NCI-H2081 (cell line): ENCODE measurements around the gene FTO.

Experiments used
- DNase-seq, 2 experiments: peaks; one replicate each; lab custom pipeline; 2025; lab: John Stamatoyannopoulos, UW

Gene FTO

GRCh38 chr16:54086791-54087190 is 382.8 kb downstream of the FTO start:
- no peak for DNase-seq

DNA sequence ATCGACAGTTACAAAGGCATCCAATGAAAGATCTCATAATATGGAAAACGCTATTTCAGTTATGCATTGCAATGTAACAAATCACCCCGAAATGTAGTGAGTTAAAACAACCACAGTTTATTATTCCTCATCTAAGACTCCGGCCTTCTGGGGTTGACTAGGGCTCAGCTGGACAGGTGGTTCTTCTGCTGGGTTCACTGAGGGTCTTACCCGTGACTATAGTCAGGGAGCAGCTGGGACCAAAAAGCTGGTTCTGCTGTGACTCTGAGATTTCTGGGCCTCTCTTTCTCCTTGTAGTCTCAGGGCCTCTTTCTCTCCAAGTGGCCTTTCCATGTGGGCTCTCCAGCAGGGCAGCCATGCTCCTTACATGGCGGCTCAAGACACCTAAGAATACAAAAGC is 386.6 kb downstream of the FTO start:
- DNase-seq = no peak

DNA sequence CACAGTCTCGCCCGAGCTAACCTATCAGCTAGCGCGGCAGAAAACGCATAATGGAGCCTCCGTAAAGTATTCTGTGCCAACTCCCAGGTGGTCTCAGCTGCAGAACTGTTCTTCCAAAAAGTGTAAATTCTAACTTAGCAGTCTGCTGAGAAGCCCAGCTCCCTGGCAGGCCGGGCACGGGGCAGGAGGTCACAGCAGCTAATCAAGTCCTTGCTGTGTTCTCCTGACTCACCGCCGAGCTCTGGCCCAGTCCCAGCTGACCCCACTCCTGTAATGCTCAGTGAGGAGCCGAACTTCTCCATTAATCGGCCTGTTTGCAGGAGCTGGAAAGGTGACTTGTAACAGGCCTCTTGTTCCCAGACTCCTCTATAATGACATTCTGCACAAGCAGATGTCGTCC is 389.3 kb downstream of the FTO start:
- no peak for DNase-seq

GRCh38 chr16:54094641-54095040 is 390.7 kb downstream of the FTO start:
- no peak for DNase-seq

GRCh38 chr16:54096607-54097006 is 392.7 kb downstream of the FTO start:
- no peak for DNase-seq

- no peak for DNase-seq
These were observed 393.8 kb downstream of the FTO start for GRCh38 chr16:54097774-54098173.

GRCh38 chr16:54098247-54098646 is 394.3 kb downstream of the FTO start:
- no peak for DNase-seq

- no peak for DNase-seq
These were observed 395.7 kb downstream of the FTO start for GRCh38 chr16:54099627-54100026.

DNA sequence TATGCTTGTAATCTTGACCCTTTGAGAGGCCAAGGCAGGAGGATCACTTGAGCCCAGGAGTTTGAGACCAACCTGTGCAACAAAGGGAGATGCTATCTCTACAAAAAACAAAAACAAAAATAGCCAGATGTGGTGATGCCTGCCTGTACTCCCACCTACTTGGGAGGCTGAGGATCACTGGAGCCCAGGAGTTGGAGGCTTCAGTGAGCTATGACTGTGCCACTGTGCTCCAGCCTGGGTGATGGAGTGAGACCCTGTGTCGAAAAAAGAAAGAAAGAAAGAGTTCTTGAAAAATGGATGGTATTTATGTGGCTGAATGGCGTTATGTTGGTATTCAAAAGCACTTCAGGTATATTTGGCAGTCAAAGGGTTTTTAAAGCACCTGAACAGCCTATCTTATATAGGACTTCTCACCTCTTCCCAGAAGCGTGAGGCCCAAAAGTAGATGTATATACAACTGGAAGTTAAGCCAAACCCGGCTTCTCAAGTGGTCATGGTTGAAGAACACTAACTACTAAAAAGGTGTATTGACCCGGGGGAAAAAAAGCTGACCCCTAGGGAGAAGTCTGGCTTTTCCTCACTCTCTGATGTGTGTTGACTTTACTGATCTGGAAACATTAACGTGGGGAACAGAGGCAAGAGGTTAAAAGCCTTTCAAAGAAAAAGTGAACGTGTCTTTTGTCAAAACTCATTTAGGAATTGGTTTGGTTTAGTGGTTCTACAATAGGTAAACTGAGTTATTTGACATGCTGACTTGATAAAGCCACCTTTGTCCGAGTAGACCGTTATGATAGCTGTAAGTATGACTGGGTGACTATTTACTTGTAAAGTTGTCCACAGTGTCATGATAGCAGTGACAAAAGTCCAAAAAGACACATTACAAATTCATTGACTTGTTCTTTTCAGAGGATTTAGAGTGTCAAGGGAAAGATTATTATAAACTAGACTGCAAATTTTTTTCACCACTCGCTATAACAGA is 399.2 kb downstream of the FTO start:
- no peak for DNase-seq

DNA sequence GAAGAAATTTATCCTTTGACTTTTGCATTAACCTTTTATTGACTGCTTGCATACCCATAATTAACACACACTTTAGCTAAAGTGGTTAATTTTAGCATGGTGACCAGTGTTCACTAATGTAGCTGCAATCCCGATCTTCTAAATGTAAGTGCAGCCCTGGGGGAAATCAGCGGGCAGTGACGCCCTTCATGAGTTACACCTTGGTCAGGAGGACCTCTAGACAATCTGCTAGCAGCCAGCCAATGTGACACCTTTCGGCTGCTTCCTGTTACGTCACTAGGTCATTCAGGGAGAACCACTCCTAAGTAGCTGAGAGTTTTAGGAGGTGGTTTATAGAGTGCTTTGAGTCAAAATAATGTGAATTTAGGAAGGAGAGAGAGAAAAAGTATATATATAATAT is 402.1 kb downstream of the FTO start:
- no peak for DNase-seq

DNA sequence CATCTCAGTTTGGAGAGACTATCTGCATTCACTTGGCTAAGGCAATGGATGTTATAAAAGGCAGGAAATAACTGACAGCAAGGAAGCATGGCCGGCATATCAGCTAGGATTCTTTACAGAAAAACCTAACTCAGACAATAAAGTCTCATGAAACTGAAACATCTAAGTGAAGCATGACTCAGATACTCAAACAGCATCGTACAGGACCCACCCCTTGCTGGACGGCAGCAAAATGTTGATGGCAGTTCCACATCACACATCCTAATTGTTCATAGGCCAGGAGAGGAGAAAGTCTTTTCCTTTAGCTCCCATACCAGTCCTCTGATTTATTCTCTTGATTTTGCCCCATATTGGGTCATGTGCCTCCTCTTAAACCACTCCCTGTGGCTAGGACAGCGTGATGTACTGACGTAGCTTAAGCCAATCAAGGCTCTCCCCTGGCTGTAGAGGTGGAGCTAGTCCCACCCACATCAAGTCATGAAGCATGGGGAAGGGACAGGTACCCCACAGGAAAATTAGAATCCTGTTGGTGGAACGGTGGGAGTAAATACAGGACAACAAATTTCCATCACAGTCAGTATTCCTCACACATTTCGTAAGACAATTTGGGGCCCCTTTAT is 403.7 kb downstream of the FTO start:
- no peak for DNase-seq

DNA sequence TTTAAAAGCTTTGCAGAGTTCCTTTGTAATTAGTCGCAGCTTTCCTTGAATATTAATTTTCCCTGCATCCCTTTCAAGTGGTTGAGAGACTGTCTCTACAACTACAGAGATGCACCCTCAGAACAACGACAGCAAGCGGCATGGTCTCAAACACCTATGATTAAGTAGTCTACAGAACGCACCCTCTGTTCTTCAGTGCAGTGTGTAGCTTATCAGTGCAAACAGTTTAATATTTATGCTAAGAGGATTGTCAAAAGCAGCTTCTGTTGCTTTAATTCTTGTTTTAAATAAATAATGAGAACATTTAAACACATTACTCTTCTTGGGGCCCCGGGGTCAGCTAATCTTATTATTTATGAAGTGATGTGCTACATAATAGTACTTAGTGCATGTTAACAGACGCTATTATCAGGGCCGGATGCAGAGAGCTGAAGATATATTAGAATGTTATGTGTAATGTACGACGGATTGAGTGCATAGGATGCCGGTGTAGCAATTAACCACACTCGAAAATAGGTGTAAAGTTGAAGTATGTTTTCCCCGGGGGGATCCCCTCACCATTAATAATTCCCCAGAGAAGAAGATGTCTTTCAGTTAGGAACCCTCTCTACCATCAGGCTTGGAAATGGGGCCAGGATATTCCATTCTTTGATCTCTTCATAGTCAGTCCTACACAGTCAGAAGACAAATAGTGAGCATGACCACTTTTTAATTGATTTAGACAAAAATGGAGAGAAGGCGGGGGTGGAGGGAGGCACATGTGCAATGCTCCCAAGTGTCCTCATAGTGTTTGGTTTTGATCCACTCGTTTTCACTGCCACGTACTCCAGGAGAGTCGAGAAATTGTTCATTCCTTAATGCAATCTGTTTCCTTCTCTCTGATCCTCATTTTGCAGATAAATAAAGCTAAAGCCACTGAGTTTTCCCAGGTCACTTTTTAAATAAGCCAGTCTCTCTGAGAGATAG is 406.3 kb downstream of the FTO start:
- no peak for DNase-seq

DNA sequence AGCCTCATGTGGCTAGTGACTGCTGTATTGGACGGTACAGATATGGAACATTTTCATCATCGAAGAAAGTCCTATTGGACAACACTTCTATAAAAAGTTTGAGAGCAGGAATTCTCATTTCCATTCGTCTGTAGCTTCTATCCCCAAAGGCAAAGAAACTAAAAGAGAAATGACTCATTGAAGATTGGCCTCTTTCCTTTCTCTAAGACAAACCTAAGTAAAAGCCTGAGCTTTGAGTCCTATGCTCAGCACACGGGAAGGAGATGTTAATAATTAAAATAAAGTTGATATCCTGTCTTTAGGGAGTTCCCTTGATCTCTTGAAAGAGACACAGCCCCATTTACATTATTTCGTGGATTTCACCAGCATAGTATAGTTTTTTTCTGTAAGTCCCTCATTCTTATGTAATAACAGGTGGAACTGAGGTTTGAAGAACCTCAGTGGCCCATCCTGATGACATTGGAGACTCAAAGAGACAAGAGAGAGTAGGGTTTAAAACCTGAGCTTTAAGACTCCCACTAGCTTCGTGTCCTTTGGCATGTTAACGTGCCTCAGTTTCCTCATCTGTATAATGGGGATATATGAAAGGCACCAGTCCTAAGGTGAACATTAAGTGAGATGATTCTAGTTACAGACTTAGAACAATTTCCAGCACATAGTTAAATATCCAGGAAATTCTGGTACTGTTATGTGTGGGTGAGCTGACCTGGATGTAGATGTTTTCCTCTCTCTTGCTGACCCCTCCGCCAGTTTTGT is 408.7 kb downstream of the FTO start:
- DNase-seq = no peak

DNA sequence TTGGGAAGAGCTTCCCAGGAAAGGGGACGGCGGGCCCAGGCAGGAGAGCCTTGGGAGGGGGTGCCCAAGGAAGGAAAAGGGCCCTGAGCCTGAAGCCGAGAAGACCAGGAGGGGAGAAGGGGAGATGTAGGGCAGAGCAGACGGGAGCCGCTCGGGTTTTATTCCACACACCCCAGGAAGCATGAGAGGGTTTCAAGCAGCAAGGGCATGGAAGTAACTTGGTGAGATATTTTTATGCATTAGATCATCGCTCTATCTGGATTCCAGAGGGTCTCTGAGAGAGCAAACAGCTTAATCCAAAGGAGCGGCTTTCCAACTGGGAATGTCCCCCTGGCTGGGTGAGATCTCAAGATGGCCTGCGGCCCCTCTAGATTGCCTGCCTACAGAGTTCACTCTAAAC is 411.6 kb downstream of the FTO start:
- DNase-seq = no peak

GRCh38 chr16:54116124-54116655 is 412.2 kb downstream of the FTO start:
- DNase-seq = peak; percentile 35 to 62

- DNase-seq = no peak
These were observed 414.9 kb downstream of the FTO start for GRCh38 chr16:54118846-54119245.

GRCh38 chr16:54120846-54121480 is 417.0 kb downstream of the FTO start:
- no peak for DNase-seq

GRCh38 chr16:54121539-54122295 is 417.8 kb downstream of the FTO start:
- DNase-seq = no peak

GRCh38 chr16:54123766-54124165 is 419.8 kb downstream of the FTO start:
- DNase-seq = no peak
